Dendritic cell treated with granulocyte-macrophage colony-stimulating factor and Interleukin-4, amounts not matched to agents 40 ng/mL and 50 ng/mL, for 4 days (primary cell): ENCODE data around the gene ARSG.
"Not testable (repeated sequence)": the region's sequence is repeated elsewhere in the genome, so short reads cannot be mapped to it uniquely, and the experiment has no call there.

Source experiments
- H3K27ac Mint-ChIP-seq: one replicate; pipeline ENCODE4 v1.8.0; 2022; ENCODE audit warnings: mild to moderate bottlenecking, mixed read lengths
- H3K27me3 Mint-ChIP-seq: one replicate; pipeline ENCODE4 v1.8.0; 2022; ENCODE audit warnings: mild to moderate bottlenecking, mixed read lengths
- H3K36me3 Mint-ChIP-seq: one replicate; pipeline ENCODE4 v1.8.0; 2022; ENCODE audit warnings: low read depth, mixed read lengths
- H3K4me1 Mint-ChIP-seq: one replicate; pipeline ENCODE4 v1.8.0; 2022; ENCODE audit warnings: low read depth, mixed read lengths
- H3K4me3 Mint-ChIP-seq: one replicate; pipeline ENCODE4 v1.8.0; 2022; ENCODE audit warnings: mild to moderate bottlenecking, moderate library complexity, mixed read lengths
- H3K9me3 Mint-ChIP-seq: one replicate; pipeline ENCODE4 v1.8.0; 2022; ENCODE audit warnings: mixed read lengths
- intact Hi-C: fragments of 100-400 bp; cut with micrococcal nuclease; formaldehyde crosslinking; loops from one replicate; pipeline ENCODE4 v1.15.0; 2022

The ARSG gene

DNA sequence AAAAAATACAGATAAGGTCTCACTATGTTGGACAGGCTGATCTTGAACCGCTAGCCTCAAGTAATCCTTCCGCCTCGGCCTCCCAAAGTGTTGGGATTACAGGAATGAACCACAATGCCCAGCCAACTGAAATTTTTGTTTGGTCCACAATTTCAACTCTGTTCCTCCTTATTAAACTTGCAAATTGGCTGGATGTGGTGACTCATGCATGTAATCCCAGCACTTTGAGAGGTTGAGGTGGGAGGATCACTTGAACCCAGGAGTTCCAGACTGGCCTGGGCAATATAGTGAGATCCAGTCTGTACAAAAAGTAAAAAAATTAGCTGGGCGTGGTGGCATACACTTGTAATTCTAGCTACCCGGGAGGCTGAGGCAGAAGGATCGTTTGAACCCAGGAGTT lies 13.4 kb downstream of the ARSG start:
- Mint-ChIP-seq H3K4me3 (no peak overlapping the region), H3K9me3 (no peaks in the 10 kb centered on the region), H3K27me3 (no peaks in the 10 kb centered on the region), H3K36me3 (peaks cover 22% of the 10 kb centered on the region), H3K27ac (peak overlapping the region; percentile 43), H3K4me1 (peaks cover 48% of the 10 kb centered on the region)
- intact Hi-C loops = no loop called here

DNA sequence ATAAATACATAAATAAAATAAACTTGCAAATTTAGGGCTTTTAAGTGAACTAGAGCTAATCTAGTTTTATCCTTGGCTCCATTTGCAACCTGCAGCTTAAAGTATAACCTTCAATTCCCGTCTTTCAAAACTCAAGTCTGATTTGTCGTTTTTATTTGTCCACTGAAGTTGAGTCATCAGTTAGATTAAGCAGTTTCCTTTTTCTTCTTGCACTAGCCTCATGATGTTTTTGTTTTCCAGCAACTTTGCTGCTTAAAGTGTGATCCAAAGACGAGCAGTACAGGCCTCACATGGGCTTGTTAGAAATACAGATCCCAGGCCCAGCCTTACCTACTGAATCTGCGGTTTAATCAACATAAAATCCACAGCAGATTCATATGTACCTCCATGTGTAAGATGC lies 13.8 kb downstream of the ARSG start:
- Mint-ChIP-seq H3K36me3 (peaks cover 22% of the 10 kb centered on the region), H3K27me3 (no peaks in the 10 kb centered on the region), H3K4me1 (peaks cover 52% of the 10 kb centered on the region), H3K4me3 (no peak overlapping the region), H3K9me3 (no peaks in the 10 kb centered on the region), H3K27ac (peak overlapping the region; percentile 43)
- intact Hi-C loops = no loop called here

DNA sequence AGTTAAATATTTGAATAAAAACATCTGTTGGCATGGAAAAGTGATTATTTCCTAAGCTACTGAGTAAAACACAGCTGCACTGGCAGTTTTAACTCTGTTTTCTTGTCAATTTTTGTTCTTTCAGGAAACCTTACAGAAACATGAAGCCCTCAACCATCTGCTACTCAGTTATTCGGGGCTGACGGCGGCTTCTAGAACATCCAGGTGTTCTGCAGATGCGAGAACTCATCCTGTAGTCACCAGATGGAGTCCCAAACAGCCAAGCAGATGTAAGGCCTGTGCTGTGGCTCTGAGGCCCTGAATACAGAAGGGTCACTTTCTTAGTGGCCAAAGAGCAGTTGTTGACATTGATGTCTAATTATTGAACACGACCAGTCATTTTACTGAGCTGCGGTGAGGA lies 15.5 kb downstream of the ARSG start:
- Mint-ChIP-seq H3K9me3 (no peaks in the 10 kb centered on the region), H3K27me3 (no peaks in the 10 kb centered on the region), H3K4me1 (peaks cover 64% of the 10 kb centered on the region), H3K4me3 (no peak overlapping the region), H3K36me3 (peaks cover 28% of the 10 kb centered on the region), H3K27ac (peak overlapping the region; percentile 19)
- intact Hi-C loops = no loop called here

DNA sequence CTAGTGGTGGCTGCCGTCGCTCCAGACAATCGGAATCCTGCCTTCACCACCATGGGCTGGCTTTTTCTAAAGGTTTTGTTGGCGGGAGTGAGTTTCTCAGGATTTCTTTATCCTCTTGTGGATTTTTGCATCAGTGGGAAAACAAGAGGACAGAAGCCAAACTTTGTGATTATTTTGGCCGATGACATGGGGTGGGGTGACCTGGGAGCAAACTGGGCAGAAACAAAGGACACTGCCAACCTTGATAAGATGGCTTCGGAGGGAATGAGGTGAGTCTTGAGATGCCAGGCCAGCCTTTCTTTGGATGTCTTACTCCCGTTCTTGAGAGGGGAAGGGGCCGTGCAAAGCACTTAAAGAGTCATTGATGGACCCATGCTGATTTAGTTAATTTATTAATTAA lies 16.1 kb downstream of the ARSG start:
- H3K4me1 Mint-ChIP-seq = peaks cover 64% of the 10 kb centered on the region
- peak overlapping the region; percentile 19 for H3K27ac Mint-ChIP-seq
- intact Hi-C loops = no loop called here
- H3K9me3 Mint-ChIP-seq = no peaks in the 10 kb centered on the region
- no peaks in the 10 kb centered on the region for H3K27me3 Mint-ChIP-seq
- no peak overlapping the region for H3K4me3 Mint-ChIP-seq
- H3K36me3 Mint-ChIP-seq = peaks cover 28% of the 10 kb centered on the region

DNA sequence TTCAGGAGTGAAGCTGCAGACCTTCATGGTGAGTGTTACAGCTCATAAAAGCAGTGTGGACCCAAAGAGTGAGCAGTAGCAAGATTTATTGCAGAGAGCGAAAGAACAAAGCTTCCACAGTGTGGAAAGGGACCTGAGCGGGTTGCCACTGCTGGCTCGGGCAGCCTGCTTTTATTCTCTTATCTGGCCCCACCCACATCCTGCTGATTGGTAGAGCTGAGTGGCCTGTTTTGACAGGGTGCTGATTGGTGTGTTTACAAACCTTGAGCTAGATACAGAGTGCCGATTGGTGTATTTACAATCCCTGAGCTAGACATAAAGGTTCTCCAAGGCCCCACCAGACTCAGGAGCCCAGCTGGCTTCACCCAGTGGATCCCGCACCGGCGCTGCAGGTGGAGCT lies 17.2 kb downstream of the ARSG start:
- peaks cover 70% of the 10 kb centered on the region for H3K4me1 Mint-ChIP-seq
- H3K27ac Mint-ChIP-seq = peak overlapping the region; percentile 72
- H3K9me3 Mint-ChIP-seq, intact Hi-C loops, H3K4me3 Mint-ChIP-seq, H3K27me3 Mint-ChIP-seq: not testable (repeated sequence)
- H3K36me3 Mint-ChIP-seq = peaks cover 28% of the 10 kb centered on the region

DNA sequence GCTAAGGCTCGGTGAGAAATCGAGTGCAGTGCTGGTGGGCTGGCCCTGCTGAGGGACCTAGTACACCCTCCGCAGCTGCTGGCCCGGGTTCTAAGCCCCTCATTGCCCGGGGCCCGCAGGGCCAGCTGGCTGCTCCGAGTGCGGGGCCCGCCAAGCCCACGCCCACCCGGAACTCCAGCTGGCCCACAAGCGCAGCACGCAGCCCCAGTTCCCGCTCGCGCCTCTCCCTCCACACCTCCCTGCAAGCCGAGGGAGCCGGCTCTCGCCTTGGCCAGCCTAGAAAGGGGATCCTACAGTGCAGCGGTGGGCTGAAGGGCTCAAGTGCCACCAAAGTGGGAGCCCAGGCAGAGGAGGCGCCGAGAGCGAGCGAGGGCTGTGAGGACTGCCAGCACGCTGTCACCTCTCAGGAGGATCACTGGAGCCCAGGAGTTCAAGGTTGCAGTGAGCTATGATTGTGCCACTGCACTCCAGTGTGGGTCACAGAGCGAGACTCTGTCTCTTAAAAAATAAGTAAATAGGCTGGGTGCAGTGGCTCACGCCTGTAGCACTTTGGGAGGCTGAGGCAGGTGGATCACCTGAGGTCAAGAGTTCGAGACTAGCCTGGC lies 17.9 kb downstream of the ARSG start:
- intact Hi-C loops, H3K4me3 Mint-ChIP-seq, H3K9me3 Mint-ChIP-seq, H3K27me3 Mint-ChIP-seq: not testable (repeated sequence)
- H3K27ac Mint-ChIP-seq = peak overlapping the region; percentile 72
- H3K4me1 Mint-ChIP-seq = peaks cover 76% of the 10 kb centered on the region
- H3K36me3 Mint-ChIP-seq = peaks cover 28% of the 10 kb centered on the region

DNA sequence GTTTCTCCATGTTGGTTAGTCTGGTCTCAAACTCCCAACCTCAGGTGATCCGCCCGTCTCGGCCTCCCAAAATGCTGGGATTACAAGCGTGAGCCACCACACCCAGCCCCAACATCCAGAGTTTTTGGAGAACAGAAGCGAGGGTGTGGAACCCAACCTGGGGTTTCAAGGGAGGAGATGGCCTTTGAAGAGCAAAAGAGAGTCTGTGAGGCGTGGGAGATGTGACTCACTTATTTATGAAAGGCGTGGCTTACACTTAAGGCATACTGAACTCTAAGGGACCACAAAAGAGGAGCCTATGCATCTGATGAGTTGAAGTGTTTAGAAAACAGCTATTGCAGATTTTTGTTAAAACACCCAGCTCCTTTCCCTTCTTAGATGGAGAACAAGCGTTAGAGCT lies 18.9 kb downstream of the ARSG start:
- no peak overlapping the region for H3K4me3 Mint-ChIP-seq
- peaks cover 28% of the 10 kb centered on the region for H3K36me3 Mint-ChIP-seq
- no peaks in the 10 kb centered on the region for H3K9me3 Mint-ChIP-seq
- H3K27me3 Mint-ChIP-seq = no peaks in the 10 kb centered on the region
- H3K27ac Mint-ChIP-seq = peak overlapping the region; percentile 97
- intact Hi-C loops = no loop called here
- peaks cover 77% of the 10 kb centered on the region for H3K4me1 Mint-ChIP-seq

DNA sequence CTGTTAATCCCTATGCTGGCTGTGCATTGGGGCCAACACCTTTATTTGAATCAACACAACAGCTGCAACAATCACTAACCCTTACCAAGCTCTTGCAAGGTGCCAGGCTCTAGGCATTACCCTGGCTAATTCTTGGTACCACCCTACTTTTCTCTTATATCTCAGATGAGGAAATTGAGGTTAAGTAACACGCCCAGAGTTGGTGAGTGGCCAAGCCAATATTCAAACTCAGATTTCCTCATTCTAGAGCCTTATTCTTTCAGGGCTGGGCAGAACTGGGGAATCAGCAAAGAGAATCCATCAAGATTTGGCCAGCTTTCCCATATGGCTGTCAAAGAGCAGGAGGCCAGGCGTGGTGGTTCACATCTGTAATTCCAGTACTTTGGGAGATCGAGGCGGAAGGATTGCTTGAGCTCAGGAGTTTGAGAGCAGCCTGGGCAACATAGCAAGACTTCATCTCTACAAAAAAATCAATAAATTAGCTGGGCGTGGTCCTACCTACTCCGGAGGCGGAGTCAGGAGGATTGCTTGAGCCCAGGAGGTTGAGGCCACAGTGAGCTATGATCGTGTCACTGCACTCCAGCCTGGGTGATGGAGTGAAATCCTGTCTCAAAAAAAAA lies 23.7 kb downstream of the ARSG start:
- peaks cover 6% of the 10 kb centered on the region for H3K36me3 Mint-ChIP-seq
- H3K4me3 Mint-ChIP-seq = no peak overlapping the region
- H3K4me1 Mint-ChIP-seq = peaks cover 89% of the 10 kb centered on the region
- intact Hi-C loops = no loop called here
- peak overlapping the region; percentile 85 for H3K27ac Mint-ChIP-seq
- H3K27me3 Mint-ChIP-seq = no peaks in the 10 kb centered on the region
- H3K9me3 Mint-ChIP-seq = no peaks in the 10 kb centered on the region

DNA sequence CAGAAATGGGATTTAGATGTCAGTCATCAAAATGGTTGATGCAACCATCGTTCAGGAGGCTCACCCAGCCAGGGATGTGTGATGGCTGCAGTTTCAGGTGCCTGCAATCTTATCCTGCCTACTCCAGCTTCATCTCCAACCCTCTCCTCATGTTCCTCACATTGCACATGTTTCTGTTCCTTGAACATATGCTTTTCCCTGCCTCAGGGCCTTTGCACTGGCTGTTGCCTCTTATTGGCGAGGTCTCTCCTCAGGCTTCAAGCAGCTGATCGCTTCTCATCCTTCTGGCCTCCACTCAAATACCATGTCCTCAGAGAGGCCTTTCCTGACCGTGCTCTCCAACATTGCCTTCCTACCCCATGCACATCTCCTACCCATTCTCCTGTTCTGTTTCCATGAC lies 24.6 kb downstream of the ARSG start:
- H3K36me3 Mint-ChIP-seq = peaks cover 5% of the 10 kb centered on the region
- H3K9me3 Mint-ChIP-seq = no peaks in the 10 kb centered on the region
- H3K4me3 Mint-ChIP-seq = no peak overlapping the region
- intact Hi-C loops = no loop called here
- H3K4me1 Mint-ChIP-seq = peaks cover 89% of the 10 kb centered on the region
- H3K27me3 Mint-ChIP-seq = no peaks in the 10 kb centered on the region
- H3K27ac Mint-ChIP-seq = peak overlapping the region; percentile 85

DNA sequence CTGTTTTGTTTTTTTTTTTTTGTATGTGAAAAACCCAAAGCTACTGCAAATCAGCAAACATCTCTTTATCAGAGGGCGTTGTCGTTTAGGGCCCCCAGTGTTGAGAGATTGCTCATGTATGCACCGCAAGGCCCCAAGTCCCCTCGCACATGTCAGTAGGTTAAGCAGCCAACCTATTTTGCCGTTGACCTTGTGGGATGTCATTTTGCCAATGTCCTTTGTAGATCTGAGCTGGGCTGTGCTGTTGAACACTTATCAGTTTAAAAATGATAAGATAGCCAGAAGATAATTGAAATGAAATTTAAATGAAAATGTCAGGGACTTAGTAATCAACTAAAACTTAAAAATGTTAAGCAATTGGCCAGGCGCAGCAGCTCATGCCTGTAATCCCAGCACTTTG lies 26.2 kb downstream of the ARSG start:
- no peaks in the 10 kb centered on the region for H3K9me3 Mint-ChIP-seq
- H3K27me3 Mint-ChIP-seq = no peaks in the 10 kb centered on the region
- H3K27ac Mint-ChIP-seq = peak overlapping the region; percentile 82
- H3K4me3 Mint-ChIP-seq = no peak overlapping the region
- H3K4me1 Mint-ChIP-seq = peaks cover 77% of the 10 kb centered on the region
- H3K36me3 Mint-ChIP-seq = no peaks in the 10 kb centered on the region
- intact Hi-C loops = no loop called here

DNA sequence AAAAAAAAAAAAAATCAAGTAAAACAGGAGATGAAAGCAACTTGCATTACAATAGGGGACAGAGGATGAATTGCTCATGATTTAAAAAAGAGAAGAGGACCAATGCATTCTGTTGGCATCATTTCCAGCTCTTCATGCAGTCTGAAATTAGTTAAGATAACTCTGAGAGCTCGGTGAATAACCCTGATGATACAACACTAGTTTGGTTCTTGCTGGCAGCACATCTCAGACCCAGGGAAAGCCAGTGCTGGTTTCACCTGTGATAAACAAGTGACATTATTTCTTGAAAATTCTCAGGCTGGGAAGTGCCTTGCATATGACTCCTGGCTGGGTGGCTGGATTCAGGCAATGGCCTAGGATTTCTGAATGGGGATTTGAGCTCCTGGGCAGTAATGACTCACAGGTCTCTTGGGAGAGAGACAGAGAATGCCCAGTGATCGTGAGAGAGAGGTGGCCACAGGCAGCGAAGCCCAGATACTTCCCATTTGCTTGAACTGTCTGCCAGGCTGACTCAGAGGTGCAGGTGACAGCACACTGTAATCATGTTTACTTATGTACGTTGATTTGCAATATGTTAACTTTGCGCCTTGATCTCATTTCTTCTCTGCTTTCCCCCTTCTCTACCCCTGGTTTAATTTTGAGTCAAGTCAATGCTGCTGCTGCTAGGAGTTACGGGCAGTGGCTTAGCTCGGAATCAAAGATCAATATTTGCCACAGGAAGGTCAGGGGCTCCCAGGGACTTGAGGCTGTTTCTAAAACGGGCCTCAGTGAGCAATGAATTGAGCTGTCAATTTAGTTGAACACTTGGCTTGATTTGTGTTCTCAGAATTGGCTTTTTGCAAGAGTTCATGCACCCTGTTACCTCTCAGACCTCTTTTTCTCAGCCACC lies 27.1 kb downstream of the ARSG start:
- H3K4me3 Mint-ChIP-seq = no peak overlapping the region
- peaks cover 68% of the 10 kb centered on the region for H3K4me1 Mint-ChIP-seq
- intact Hi-C loops = no loop called here

DNA sequence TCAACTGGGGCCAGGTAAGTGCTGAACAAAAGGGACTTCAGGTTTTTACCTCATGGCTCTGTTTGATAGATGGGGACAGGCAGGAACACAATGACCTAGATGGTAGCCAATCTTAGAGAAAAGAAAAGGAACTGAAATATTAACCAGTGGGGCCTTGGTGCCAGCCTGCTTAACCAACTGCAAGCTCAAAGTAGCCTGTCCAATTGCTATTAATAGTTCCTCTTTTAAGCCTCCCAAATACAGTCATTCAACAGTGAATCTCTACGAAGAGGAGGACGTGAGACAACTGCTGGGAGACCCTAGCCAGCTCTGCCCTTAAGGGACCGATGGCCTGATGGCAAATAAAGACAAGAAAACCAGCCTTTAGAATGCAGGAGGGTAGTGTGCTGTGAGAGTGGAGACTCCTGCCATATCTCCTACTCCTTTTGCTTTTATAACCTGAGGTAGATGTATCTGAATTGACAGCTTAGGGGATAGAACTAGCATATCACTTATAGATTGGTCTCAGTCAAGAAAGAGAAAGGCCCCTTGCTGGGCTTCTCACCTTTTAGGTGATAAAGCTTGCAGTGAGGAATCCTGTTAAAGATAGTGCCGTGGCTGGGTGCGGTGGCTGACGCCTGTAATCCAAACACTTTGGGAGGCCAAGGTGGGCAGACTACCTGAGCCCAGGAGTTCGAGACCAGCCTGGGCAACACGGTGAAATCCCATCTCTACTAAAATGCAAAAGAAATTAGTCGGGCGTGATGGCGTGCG lies 28.3 kb downstream of the ARSG start:
- no peaks in the 10 kb centered on the region for H3K36me3 Mint-ChIP-seq
- H3K4me1 Mint-ChIP-seq = peaks cover 58% of the 10 kb centered on the region
- H3K27ac Mint-ChIP-seq = peak overlapping the region; percentile 82
- no peaks in the 10 kb centered on the region for H3K9me3 Mint-ChIP-seq
- intact Hi-C loops = loop anchor here (5.0 kb wide), 1 partner anchor 32 kb away; no protein-coding TSS in a partner anchor
- H3K27me3 Mint-ChIP-seq = no peaks in the 10 kb centered on the region
- H3K4me3 Mint-ChIP-seq = no peak overlapping the region

More for the DNA sequence above, 27.1 kb downstream of the ARSG start:
- H3K27ac Mint-ChIP-seq = peak overlapping the region; percentile 82
- no peaks in the 10 kb centered on the region for H3K27me3 Mint-ChIP-seq
- H3K9me3 Mint-ChIP-seq = no peaks in the 10 kb centered on the region
- no peaks in the 10 kb centered on the region for H3K36me3 Mint-ChIP-seq

DNA sequence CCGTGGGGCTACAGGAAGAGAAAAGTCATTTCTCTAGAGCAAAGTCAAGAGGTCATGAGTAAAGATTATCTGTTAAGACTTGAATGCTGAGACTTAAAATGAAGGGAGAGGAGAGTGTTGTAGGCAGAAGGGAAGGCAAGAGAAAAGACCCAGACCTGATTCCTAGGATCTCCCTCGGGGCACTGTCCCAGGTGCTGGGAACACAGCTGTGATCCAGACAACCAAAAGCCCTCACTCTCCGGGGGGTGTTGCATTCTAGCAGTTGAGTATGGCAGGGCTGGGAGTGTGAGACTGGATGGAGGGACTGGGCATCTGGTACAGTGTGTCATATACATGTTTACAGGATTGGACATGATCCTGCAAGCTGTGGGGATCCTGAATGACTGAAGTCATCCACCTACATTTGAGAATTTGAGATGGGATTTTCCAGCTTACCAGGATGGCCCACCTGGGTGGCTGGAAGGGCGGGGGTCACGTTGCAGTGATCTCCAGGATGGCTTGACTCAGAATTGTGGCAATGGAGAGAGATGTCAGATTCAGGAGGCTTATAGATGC lies 29.1 kb downstream of the ARSG start:
- Mint-ChIP-seq H3K4me3 (no peak overlapping the region), H3K4me1 (peaks cover 51% of the 10 kb centered on the region), H3K9me3 (no peaks in the 10 kb centered on the region), H3K36me3 (no peaks in the 10 kb centered on the region), H3K27me3 (no peaks in the 10 kb centered on the region), H3K27ac (peak overlapping the region; percentile 82)
- intact Hi-C loops = loop anchor here (5.0 kb wide), 1 partner anchor 33 kb away; no protein-coding TSS in a partner anchor
